ENCODE results near the gene MORN1.
"Not testable (repeated sequence)": the region's sequence is repeated elsewhere in the genome, so short reads cannot be mapped to it uniquely, and the experiment has no call there.

Gene MORN1

GRCh38 chr1:2391041-2391930, at the start of gene MORN1, which contains the start of gene RER1:
Gene MORN1 (minus strand): TSS chr1:2391554. CDS start chr1:2391533, 21 bp downstream.
Gene RER1 (plus strand): TSS chr1:2391841. CDS start chr1:2395791, 3,950 bp downstream.
- DNase-seq (ENCODE audit: low read depth): peak; percentile 99

- not testable (repeated sequence) for DNase-seq (ENCODE audit: low read depth)
Observed at GRCh38 chr1:2440346-2440745, 49.0 kb upstream of the MORN1 start.

GRCh38 chr1:2439369-2439768, 48.0 kb upstream of the MORN1 start:
- no peak for DNase-seq (ENCODE audit: low read depth)

- DNase-seq (ENCODE audit: low read depth): no peak
Observed at GRCh38 chr1:2438641-2439040, 47.3 kb upstream of the MORN1 start.

- no peak for DNase-seq (ENCODE audit: low read depth)
Observed at GRCh38 chr1:2438038-2438437, 46.7 kb upstream of the MORN1 start.

- DNase-seq (ENCODE audit: low read depth): no peak
Observed at GRCh38 chr1:2437617-2438016, 46.3 kb upstream of the MORN1 start.

GRCh38 chr1:2436876-2437275, 45.5 kb upstream of the MORN1 start:
- no peak for DNase-seq (ENCODE audit: low read depth)

- DNase-seq (ENCODE audit: low read depth): no peak
Observed at GRCh38 chr1:2435746-2436355, 44.5 kb upstream of the MORN1 start.

- DNase-seq (ENCODE audit: low read depth): no peak
Observed at GRCh38 chr1:2435091-2435490, 43.7 kb upstream of the MORN1 start.

GRCh38 chr1:2433936-2434655, 42.7 kb upstream of the MORN1 start:
- DNase-seq (ENCODE audit: low read depth): no peak

GRCh38 chr1:2433196-2433595, 41.8 kb upstream of the MORN1 start:
- DNase-seq (ENCODE audit: low read depth): no peak

- DNase-seq (ENCODE audit: low read depth): no peak
Observed at GRCh38 chr1:2432441-2432844, 41.1 kb upstream of the MORN1 start.

- DNase-seq (ENCODE audit: low read depth): no peak
Observed at GRCh38 chr1:2431518-2431917, 40.2 kb upstream of the MORN1 start.

GRCh38 chr1:2431103-2431502, 39.7 kb upstream of the MORN1 start:
- no peak for DNase-seq (ENCODE audit: low read depth)

- DNase-seq (ENCODE audit: low read depth): no peak
Observed at GRCh38 chr1:2430592-2430973, 39.2 kb upstream of the MORN1 start.

- DNase-seq (ENCODE audit: low read depth): no peak
Observed at GRCh38 chr1:2429780-2430591, 38.6 kb upstream of the MORN1 start.

GRCh38 chr1:2428490-2428889, 37.1 kb upstream of the MORN1 start:
- DNase-seq (ENCODE audit: low read depth): no peak

- no peak for DNase-seq (ENCODE audit: low read depth)
Observed at GRCh38 chr1:2427976-2428375, 36.6 kb upstream of the MORN1 start.

GRCh38 chr1:2427051-2427450, 35.7 kb upstream of the MORN1 start:
- DNase-seq (ENCODE audit: low read depth): no peak

GRCh38 chr1:2426540-2426939, 35.2 kb upstream of the MORN1 start:
- DNase-seq (ENCODE audit: low read depth): no peak

- no peak for DNase-seq (ENCODE audit: low read depth)
Observed at GRCh38 chr1:2425892-2426291, 34.5 kb upstream of the MORN1 start.

- no peak for DNase-seq (ENCODE audit: low read depth)
Observed at GRCh38 chr1:2422523-2422922, 31.2 kb upstream of the MORN1 start.

All from activated gamma-delta T cell treated with anti-CD3 and anti-CD28 coated beads, Interleukin-2, amount 50 U/mL, for 16 hours (primary cell).